Raji (cell line): Measurements from ENCODE around the gene RPL31.

Experiments
- POLR2A ChIP-seq: IDR thresholded peaks from 2 replicates; pipeline ENCODE4 v1.6.1; 2011; ENCODE audit warnings: low read depth, low read length, control low read depth; ENCODE audit not compliant: insufficient read depth

The RPL31 gene

GRCh38 chr2:101052147-101052546 is 50.1 kb downstream of the RPL31 start:
- no peak for TF ChIP-seq POLR2A

GRCh38 chr2:101053117-101053516 is 51.0 kb downstream of the RPL31 start:
- TF ChIP-seq POLR2A = no peak
